ENCODE measurements around the gene ZNF787. TPM values are rescaled to one million over a fixed set of nuclear protein-coding genes. Genes with fewer than 3 reads are reported as not detected.

The ZNF787 gene
- total and polyA plus RNA-seq, 2 of the 8 experiments (the other 6 are each of a cell fraction or from before 2014, with no cell fraction given): 19.7 to 56.0 TPM

DNA sequence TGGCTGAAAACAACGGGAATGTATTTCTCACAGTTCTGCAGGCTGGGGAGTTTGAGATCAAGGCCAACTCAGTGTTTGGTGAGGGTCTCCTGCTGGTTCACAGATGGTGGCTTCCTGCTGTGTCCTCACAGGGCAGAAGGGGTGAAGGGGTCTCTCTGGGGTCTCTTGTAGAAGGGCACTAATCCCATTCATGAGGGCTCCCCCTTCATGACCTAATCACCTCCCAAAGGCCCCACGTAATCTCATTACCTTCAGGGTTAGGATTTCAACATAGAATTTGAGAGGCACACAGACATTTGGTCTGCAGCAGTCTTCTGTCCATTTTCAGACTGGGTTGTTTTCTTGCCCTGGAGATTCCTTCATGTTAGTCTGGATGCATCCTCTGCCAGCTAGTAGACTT lies 31.5 kb upstream of the ZNF787 start (continued):
- TF ChIP-seq CHD7 (IDR thresholded peaks at IDR 0.05; ENCODE audit: insufficient replicate concordance, low read length) (no peak), TEAD4 (IDR thresholded peaks at IDR 0.05; ENCODE audit: low read depth, low read length) (no peak), RAD21 (IDR thresholded peaks at IDR 0.05 in 1 of 2, conservative IDR thresholded peaks at IDR 0.05 in 1 of 2; ENCODE audit: low read depth in 2 of 2, low read length in 2 of 2) (no peak), GTF2F1 (IDR thresholded peaks at IDR 0.05; ENCODE audit: borderline replicate concordance, low read depth, low read length) (no peak), SP2 (IDR thresholded peaks at IDR 0.05; ENCODE audit: low read length) (no peak), PHF8 (conservative IDR thresholded peaks at IDR 0.05; ENCODE audit: low read depth, low read length) (no peak), CHD2 (IDR thresholded peaks at IDR 0.05; ENCODE audit: low read length) (no peak), EP300 (IDR thresholded peaks at IDR 0.05; ENCODE audit: borderline replicate concordance in 1 of 2, low read depth in 2 of 2, low read length in 2 of 2) (no peak)

All from H1 (cell line).